NT2/D1 (cell line): ENCODE data around the gene RPL13.

Experiments used
- DNase-seq: peaks from one replicate; pipeline ENCODE4 v3.0.0-alpha.2; 2011; ENCODE audit warnings: low read depth, low spot score
- H3K27me3 ChIP-seq: 2 replicates; pipeline ENCODE4 v1.6.0; 2011; ENCODE audit warnings: mild to moderate bottlenecking; ENCODE audit not compliant: insufficient read length, insufficient read depth
- H3K36me3 ChIP-seq: 2 replicates; pipeline ENCODE4 v1.6.1; 2011; ENCODE audit warnings: mild to moderate bottlenecking, low read length, mixed read lengths; ENCODE audit not compliant: insufficient read depth, insufficient read length
- H3K4me1 ChIP-seq: 2 replicates; pipeline ENCODE4 v1.5.1; 2011; ENCODE audit not compliant: insufficient read depth, insufficient read length
- H3K4me3 ChIP-seq: 2 replicates; pipeline ENCODE4 v1.5.1; 2011; ENCODE audit warnings: low read depth; ENCODE audit not compliant: insufficient read length
- H3K9ac ChIP-seq: 2 replicates; pipeline ENCODE4 v1.6.0; 2011; ENCODE audit warnings: low read depth; ENCODE audit not compliant: insufficient read length
- H3K9me3 ChIP-seq: 2 replicates; pipeline ENCODE4 v1.5.1; 2011; ENCODE audit warnings: mild to moderate bottlenecking, low read length; ENCODE audit not compliant: insufficient read depth
- SUZ12 ChIP-seq: IDR thresholded peaks from 2 replicates; pipeline ENCODE4 v1.6.1; 2011; ENCODE audit not compliant: insufficient read length, insufficient read depth; ENCODE audit errors: extremely low read depth
- YY1 ChIP-seq: IDR thresholded peaks from 2 replicates; pipeline ENCODE4 v1.6.1; 2011; ENCODE audit not compliant: insufficient read length, insufficient read depth
- ZNF274 ChIP-seq: IDR thresholded peaks from 2 replicates; pipeline ENCODE4 v1.6.1; 2011; ENCODE audit warnings: mild to moderate bottlenecking, low read depth, low read length

RPL13 gene

GRCh38 chr16:89545831-89546574 lies 14.5 kb upstream of the RPL13 start:
- Histone ChIP-seq H3K36me3 (peaks cover 97% of the 10 kb centered on the region), H3K4me1 (peaks cover 5% of the 10 kb centered on the region), H3K4me3 (no peak overlapping the region), H3K27me3 (no peaks in the 10 kb centered on the region), H3K9ac (no peak overlapping the region), H3K9me3 (no peaks in the 10 kb centered on the region)
- no peak for TF ChIP-seq SUZ12
- TF ChIP-seq YY1 = no peak
- no peak for TF ChIP-seq ZNF274
- no peak for DNase-seq

- H3K4me3 ChIP-seq = no peak overlapping the region
- H3K9me3 ChIP-seq = no peaks in the 10 kb centered on the region
- no peaks in the 10 kb centered on the region for H3K27me3 ChIP-seq
- H3K9ac ChIP-seq = no peak overlapping the region
- peaks cover 97% of the 10 kb centered on the region for H3K36me3 ChIP-seq
- no peak for TF ChIP-seq ZNF274
- no peak for TF ChIP-seq YY1
- no peak for TF ChIP-seq SUZ12
- H3K4me1 ChIP-seq = no peaks in the 10 kb centered on the region
- no peak for DNase-seq
Observed at GRCh38 chr16:89546781-89547180, 13.7 kb upstream of the RPL13 start.

DNA sequence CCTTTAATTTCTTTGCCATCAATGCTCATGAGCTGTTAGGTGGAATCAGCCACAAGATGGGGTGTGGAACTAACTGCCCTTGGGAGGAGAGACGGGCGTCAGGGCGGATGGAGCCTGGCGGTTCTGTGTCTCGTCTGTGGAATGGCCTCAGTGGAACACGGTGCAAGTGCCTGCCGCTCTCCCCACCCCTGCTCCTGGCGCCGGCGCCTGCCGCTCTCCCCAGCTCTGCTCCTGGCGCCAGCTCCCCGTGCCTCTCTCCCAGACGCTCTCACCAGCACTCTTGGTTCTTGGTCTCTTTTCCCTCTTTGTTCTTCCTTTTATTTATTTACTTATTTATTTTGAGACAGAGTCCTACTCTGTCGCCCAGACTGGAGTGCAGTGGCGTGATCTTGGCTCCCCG lies 13.2 kb upstream of the RPL13 start:
- no peaks in the 10 kb centered on the region for H3K9me3 ChIP-seq
- H3K9ac ChIP-seq = no peak overlapping the region
- DNase-seq = no peak
- H3K4me1 ChIP-seq = no peaks in the 10 kb centered on the region
- H3K36me3 ChIP-seq = peaks cover 97% of the 10 kb centered on the region
- no peak for TF ChIP-seq YY1
- TF ChIP-seq SUZ12 = no peak
- TF ChIP-seq ZNF274 = no peak
- H3K4me3 ChIP-seq = no peak overlapping the region
- no peaks in the 10 kb centered on the region for H3K27me3 ChIP-seq

- H3K27me3 ChIP-seq = no peaks in the 10 kb centered on the region
- no peak overlapping the region for H3K4me3 ChIP-seq
- no peaks in the 10 kb centered on the region for H3K9me3 ChIP-seq
- peaks cover 98% of the 10 kb centered on the region for H3K36me3 ChIP-seq
- H3K9ac ChIP-seq = no peak overlapping the region
- TF ChIP-seq ZNF274 (no peak), YY1 (no peak), SUZ12 (no peak)
- no peak for DNase-seq
- H3K4me1 ChIP-seq = no peaks in the 10 kb centered on the region
Observed at GRCh38 chr16:89547860-89548259, 12.6 kb upstream of the RPL13 start.

GRCh38 chr16:89548344-89549006 lies 12.0 kb upstream of the RPL13 start:
- Histone ChIP-seq H3K9me3 (no peaks in the 10 kb centered on the region), H3K9ac (no peak overlapping the region), H3K36me3 (peaks cover 99% of the 10 kb centered on the region), H3K27me3 (no peaks in the 10 kb centered on the region), H3K4me3 (no peak overlapping the region), H3K4me1 (no peaks in the 10 kb centered on the region)
- no peak for DNase-seq
- no peak for TF ChIP-seq ZNF274
- no peak for TF ChIP-seq YY1
- no peak for TF ChIP-seq SUZ12

DNA sequence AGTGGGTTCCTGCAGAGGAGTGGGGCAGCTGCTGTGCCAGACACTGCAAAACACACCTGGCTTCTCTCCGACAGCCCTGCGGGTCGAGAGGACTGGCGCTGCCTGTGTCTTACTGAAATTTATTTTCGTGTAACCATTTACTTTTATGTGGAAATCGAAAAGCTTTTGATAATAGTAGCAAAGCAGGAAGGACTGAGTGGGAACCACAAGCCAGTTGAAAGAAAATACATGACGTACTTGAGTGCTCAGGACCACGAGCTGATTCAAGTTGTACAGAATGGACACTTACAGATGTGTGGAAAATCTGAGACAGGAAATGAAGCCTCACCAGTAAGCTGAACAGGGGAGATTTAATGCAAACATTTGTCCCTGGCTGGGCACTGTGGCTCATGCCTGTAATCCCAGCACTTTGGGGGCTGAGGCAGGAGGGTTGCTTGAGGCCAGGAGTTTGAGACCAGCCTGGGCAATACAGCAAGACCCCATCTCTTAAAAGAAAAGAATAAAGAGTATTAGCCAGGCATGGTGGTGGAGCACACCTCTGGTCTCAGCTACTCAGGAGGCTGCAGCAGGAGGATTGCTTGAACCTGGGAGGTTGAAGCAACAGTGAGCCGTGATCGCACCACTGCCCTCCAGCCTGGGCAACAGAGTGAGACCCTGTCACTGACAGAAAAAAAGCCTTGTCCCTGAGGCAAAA lies 11.3 kb upstream of the RPL13 start:
- H3K9ac ChIP-seq = no peak overlapping the region
- no peak for TF ChIP-seq YY1
- TF ChIP-seq SUZ12 = no peak
- TF ChIP-seq ZNF274 = no peak
- no peaks in the 10 kb centered on the region for H3K27me3 ChIP-seq

GRCh38 chr16:89550421-89551007 lies 10.0 kb upstream of the RPL13 start:
- Histone ChIP-seq H3K27me3 (no peaks in the 10 kb centered on the region), H3K4me1 (no peaks in the 10 kb centered on the region), H3K9me3 (no peaks in the 10 kb centered on the region), H3K9ac (no peak overlapping the region), H3K36me3 (peaks cover 97% of the 10 kb centered on the region), H3K4me3 (no peak overlapping the region)
- TF ChIP-seq SUZ12 (no peak), YY1 (no peak), ZNF274 (no peak)
- DNase-seq = no peak

More for the DNA sequence above, 11.3 kb upstream of the RPL13 start:
- Histone ChIP-seq H3K4me3 (no peak overlapping the region), H3K36me3 (peaks cover 98% of the 10 kb centered on the region), H3K4me1 (no peaks in the 10 kb centered on the region), H3K9me3 (no peaks in the 10 kb centered on the region)
- DNase-seq = no peak
